ENCODE measurements around the gene TRIB2.
A peak's percentile ranks its signal among the peaks of the same experiment; 100 is the strongest.

Gene TRIB2

GRCh38 chr2:12701786-12702167 lies 15.0 kb upstream of the TRIB2 start:
- peaks cover 0 to 13% of the 10 kb centered on the region in 2 donors for H3K4me1 ChIP-seq (ENCODE audit: control insufficient read depth in 1 of 2, insufficient read depth in 2 of 2, low read length in 2 of 2)
- H3K4me3 ChIP-seq (ENCODE audit: low read depth in 1 of 2, low read length in 2 of 2) = no peak overlapping the region
- H3K9me3 ChIP-seq (ENCODE audit: control insufficient read depth in 1 of 2, low read length in 2 of 2) = no peaks in the 10 kb centered on the region
- no peak overlapping the region for H3K27ac ChIP-seq (ENCODE audit: low read length)
- no peaks in the 10 kb centered on the region for H3K27me3 ChIP-seq (ENCODE audit: low read depth, low read length)
- H3K36me3 ChIP-seq (ENCODE audit: control insufficient read depth in 1 of 2, insufficient read depth in 2 of 2, low read length in 2 of 2) = no peaks in the 10 kb centered on the region

- no peaks in the 10 kb centered on the region for H3K36me3 ChIP-seq (ENCODE audit: control insufficient read depth in 1 of 2, insufficient read depth in 2 of 2, low read length in 2 of 2)
- no peaks in the 10 kb centered on the region for H3K9me3 ChIP-seq (ENCODE audit: control insufficient read depth in 1 of 2, low read length in 2 of 2)
- peak overlapping the region; percentile 63 for H3K27ac ChIP-seq (ENCODE audit: low read length)
- no peak overlapping the region for H3K4me3 ChIP-seq (ENCODE audit: low read depth in 1 of 2, low read length in 2 of 2)
- peaks cover 0 to 13% of the 10 kb centered on the region in 2 donors for H3K4me1 ChIP-seq (ENCODE audit: control insufficient read depth in 1 of 2, insufficient read depth in 2 of 2, low read length in 2 of 2)
- no peaks in the 10 kb centered on the region for H3K27me3 ChIP-seq (ENCODE audit: low read depth, low read length)
These were observed 14.3 kb upstream of the TRIB2 start for GRCh38 chr2:12702168-12703121.

- H3K9me3 ChIP-seq (ENCODE audit: control insufficient read depth in 1 of 2, low read length in 2 of 2) = no peaks in the 10 kb centered on the region
- peaks cover 0 to 13% of the 10 kb centered on the region in 2 donors for H3K4me1 ChIP-seq (ENCODE audit: control insufficient read depth in 1 of 2, insufficient read depth in 2 of 2, low read length in 2 of 2)
- no peak overlapping the region for H3K4me3 ChIP-seq (ENCODE audit: low read depth in 1 of 2, low read length in 2 of 2)
- no peak overlapping the region for H3K27ac ChIP-seq (ENCODE audit: low read length)
- no peaks in the 10 kb centered on the region for H3K36me3 ChIP-seq (ENCODE audit: control insufficient read depth in 1 of 2, insufficient read depth in 2 of 2, low read length in 2 of 2)
- no peaks in the 10 kb centered on the region for H3K27me3 ChIP-seq (ENCODE audit: low read depth, low read length)
These were observed 12.4 kb upstream of the TRIB2 start for GRCh38 chr2:12704378-12704777.

- Histone ChIP-seq H3K27ac (ENCODE audit: low read length) (no peak overlapping the region), H3K4me3 (ENCODE audit: low read depth in 1 of 2, low read length in 2 of 2) (no peak overlapping the region), H3K9me3 (ENCODE audit: control insufficient read depth in 1 of 2, low read length in 2 of 2) (no peaks in the 10 kb centered on the region), H3K4me1 (ENCODE audit: control insufficient read depth in 1 of 2, insufficient read depth in 2 of 2, low read length in 2 of 2) (peaks cover 0 to 13% of the 10 kb centered on the region in 2 donors), H3K27me3 (ENCODE audit: low read depth, low read length) (no peaks in the 10 kb centered on the region), H3K36me3 (ENCODE audit: control insufficient read depth in 1 of 2, insufficient read depth in 2 of 2, low read length in 2 of 2) (no peaks in the 10 kb centered on the region)
These were observed 11.5 kb upstream of the TRIB2 start for GRCh38 chr2:12705230-12705629.

- no peaks in the 10 kb centered on the region for H3K9me3 ChIP-seq (ENCODE audit: control insufficient read depth in 1 of 2, low read length in 2 of 2)
- no peaks in the 10 kb centered on the region for H3K36me3 ChIP-seq (ENCODE audit: control insufficient read depth in 1 of 2, insufficient read depth in 2 of 2, low read length in 2 of 2)
- no peak overlapping the region for H3K4me3 ChIP-seq (ENCODE audit: low read depth in 1 of 2, low read length in 2 of 2)
- H3K27ac ChIP-seq (ENCODE audit: low read length) = no peak overlapping the region
- no peaks in the 10 kb centered on the region for H3K27me3 ChIP-seq (ENCODE audit: low read depth, low read length)
- H3K4me1 ChIP-seq (ENCODE audit: control insufficient read depth in 1 of 2, insufficient read depth in 2 of 2, low read length in 2 of 2) = peaks cover 0 to 13% of the 10 kb centered on the region in 2 donors
These were observed 11.0 kb upstream of the TRIB2 start for GRCh38 chr2:12705742-12706141.

- Histone ChIP-seq H3K27ac (ENCODE audit: low read length) (no peak overlapping the region), H3K4me1 (ENCODE audit: control insufficient read depth in 1 of 2, insufficient read depth in 2 of 2, low read length in 2 of 2) (no peaks in the 10 kb centered on the region), H3K9me3 (ENCODE audit: control insufficient read depth in 1 of 2, low read length in 2 of 2) (no peaks in the 10 kb centered on the region)
These were observed 8.1 kb upstream of the TRIB2 start for GRCh38 chr2:12708508-12709206.

GRCh38 chr2:12709207-12709522 lies 7.6 kb upstream of the TRIB2 start:
- Histone ChIP-seq H3K4me3 (ENCODE audit: low read depth in 1 of 2, low read length in 2 of 2) (no peak overlapping the region), H3K9me3 (ENCODE audit: control insufficient read depth in 1 of 2, low read length in 2 of 2) (no peaks in the 10 kb centered on the region), H3K36me3 (ENCODE audit: control insufficient read depth in 1 of 2, insufficient read depth in 2 of 2, low read length in 2 of 2) (no peaks in the 10 kb centered on the region), H3K4me1 (ENCODE audit: control insufficient read depth in 1 of 2, insufficient read depth in 2 of 2, low read length in 2 of 2) (no peaks in the 10 kb centered on the region), H3K27ac (ENCODE audit: low read length) (no peak overlapping the region), H3K27me3 (ENCODE audit: low read depth, low read length) (no peaks in the 10 kb centered on the region)

More at GRCh38 chr2:12708508-12709206, 8.1 kb upstream of the TRIB2 start:
- Histone ChIP-seq H3K36me3 (ENCODE audit: control insufficient read depth in 1 of 2, insufficient read depth in 2 of 2, low read length in 2 of 2) (no peaks in the 10 kb centered on the region), H3K27me3 (ENCODE audit: low read depth, low read length) (no peaks in the 10 kb centered on the region), H3K4me3 (ENCODE audit: low read depth in 1 of 2, low read length in 2 of 2) (no peak overlapping the region)

GRCh38 chr2:12710301-12710700 lies 6.4 kb upstream of the TRIB2 start:
- Histone ChIP-seq H3K9me3 (ENCODE audit: control insufficient read depth in 1 of 2, low read length in 2 of 2) (no peaks in the 10 kb centered on the region), H3K27ac (ENCODE audit: low read length) (no peak overlapping the region), H3K36me3 (ENCODE audit: control insufficient read depth in 1 of 2, insufficient read depth in 2 of 2, low read length in 2 of 2) (no peaks in the 10 kb centered on the region), H3K4me1 (ENCODE audit: control insufficient read depth in 1 of 2, insufficient read depth in 2 of 2, low read length in 2 of 2) (no peaks in the 10 kb centered on the region), H3K4me3 (ENCODE audit: low read depth in 1 of 2, low read length in 2 of 2) (no peak overlapping the region), H3K27me3 (ENCODE audit: low read depth, low read length) (no peaks in the 10 kb centered on the region)

GRCh38 chr2:12711339-12711738 lies 5.4 kb upstream of the TRIB2 start:
- Histone ChIP-seq H3K4me3 (ENCODE audit: low read depth in 1 of 2, low read length in 2 of 2) (no peak overlapping the region), H3K9me3 (ENCODE audit: control insufficient read depth in 1 of 2, low read length in 2 of 2) (no peaks in the 10 kb centered on the region), H3K27ac (ENCODE audit: low read length) (no peak overlapping the region), H3K4me1 (ENCODE audit: control insufficient read depth in 1 of 2, insufficient read depth in 2 of 2, low read length in 2 of 2) (no peaks in the 10 kb centered on the region), H3K36me3 (ENCODE audit: control insufficient read depth in 1 of 2, insufficient read depth in 2 of 2, low read length in 2 of 2) (no peaks in the 10 kb centered on the region), H3K27me3 (ENCODE audit: low read depth, low read length) (no peaks in the 10 kb centered on the region)

- Histone ChIP-seq H3K9me3 (ENCODE audit: control insufficient read depth in 1 of 2, low read length in 2 of 2) (no peaks in the 10 kb centered on the region), H3K27me3 (ENCODE audit: low read depth, low read length) (no peaks in the 10 kb centered on the region), H3K27ac (ENCODE audit: low read length) (no peak overlapping the region), H3K4me3 (ENCODE audit: low read depth in 1 of 2, low read length in 2 of 2) (no peak overlapping the region), H3K4me1 (ENCODE audit: control insufficient read depth in 1 of 2, insufficient read depth in 2 of 2, low read length in 2 of 2) (no peaks in the 10 kb centered on the region), H3K36me3 (ENCODE audit: control insufficient read depth in 1 of 2, insufficient read depth in 2 of 2, low read length in 2 of 2) (no peaks in the 10 kb centered on the region)
These were observed 3.9 kb upstream of the TRIB2 start for GRCh38 chr2:12712881-12713280.

- Histone ChIP-seq H3K27ac (ENCODE audit: low read length) (peak overlapping the region; percentile 94), H3K4me3 (ENCODE audit: low read depth in 1 of 2, low read length in 2 of 2) (peak overlapping the region in 1 of 2 donors; percentile 87), H3K27me3 (ENCODE audit: low read depth, low read length) (no peaks in the 10 kb centered on the region), H3K9me3 (ENCODE audit: control insufficient read depth in 1 of 2, low read length in 2 of 2) (no peaks in the 10 kb centered on the region), H3K36me3 (ENCODE audit: control insufficient read depth in 1 of 2, insufficient read depth in 2 of 2, low read length in 2 of 2) (no peaks in the 10 kb centered on the region), H3K4me1 (ENCODE audit: control insufficient read depth in 1 of 2, insufficient read depth in 2 of 2, low read length in 2 of 2) (no peaks in the 10 kb centered on the region)
These were observed 2.1 kb upstream of the TRIB2 start for GRCh38 chr2:12714391-12715221.

Measured in muscle layer of duodenum (tissue), 2 donors.